Stimulated activated CD8-positive, alpha-beta memory T cell treated with anti-CD3 and anti-CD28 coated beads, Interleukin-12 subunit alpha, Interleukin-12 subunit beta, amount 100 ng/mL, for 24 hours (primary cell): ENCODE data around the gene TMUB1.
A peak's percentile ranks its signal among the peaks of the same experiment; 100 is the strongest.
"Not testable (repeated sequence)": the region's sequence is repeated elsewhere in the genome, so short reads cannot be mapped to it uniquely, and the experiment has no call there.

Experiments used
- DNase-seq: peaks from one replicate; pipeline ENCODE4 v3.0.0-alpha.2; 2020; ENCODE audit errors: extremely low read depth

TMUB1 gene

GRCh38 chr7:151053096-151053495, 30.2 kb downstream of the TMUB1 start:
- DNase-seq, result no peak

GRCh38 chr7:151051108-151051507, 32.2 kb downstream of the TMUB1 start:
- peak; percentile 20 for DNase-seq

DNA sequence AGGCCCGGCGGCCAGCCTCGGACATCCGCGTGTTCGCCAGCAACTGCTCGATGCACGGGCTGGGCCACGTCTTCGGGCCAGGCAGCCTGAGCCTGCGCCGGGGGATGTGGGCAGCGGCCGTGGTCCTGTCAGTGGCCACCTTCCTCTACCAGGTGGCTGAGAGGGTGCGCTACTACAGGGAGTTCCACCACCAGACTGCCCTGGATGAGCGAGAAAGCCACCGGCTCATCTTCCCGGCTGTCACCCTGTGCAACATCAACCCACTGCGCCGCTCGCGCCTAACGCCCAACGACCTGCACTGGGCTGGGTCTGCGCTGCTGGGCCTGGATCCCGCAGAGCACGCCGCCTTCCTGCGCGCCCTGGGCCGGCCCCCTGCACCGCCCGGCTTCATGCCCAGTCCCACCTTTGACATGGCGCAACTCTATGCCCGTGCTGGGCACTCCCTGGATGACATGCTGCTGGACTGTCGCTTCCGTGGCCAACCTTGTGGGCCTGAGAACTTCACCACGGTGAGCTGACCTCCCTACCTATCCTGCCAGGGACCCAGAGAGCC, 34.3 kb downstream of the TMUB1 start:
- DNase-seq, result no peak

GRCh38 chr7:151047976-151048815, 35.1 kb downstream of the TMUB1 start, which contains the start of gene ASIC3:
ASIC3 (plus strand) TSS chr7:151048531; CDS start chr7:151048886, 355 bp downstream.
- DNase-seq, result no peak

- no peak for DNase-seq
Observed at GRCh38 chr7:151046603-151047573, 36.4 kb downstream of the TMUB1 start.

- DNase-seq, result no peak
Observed at GRCh38 chr7:151045967-151046366, 37.3 kb downstream of the TMUB1 start.

GRCh38 chr7:151045262-151045661, 38.0 kb downstream of the TMUB1 start:
- no peak for DNase-seq

- no peak for DNase-seq
Observed at GRCh38 chr7:151043959-151044358, 39.3 kb downstream of the TMUB1 start.

- DNase-seq, result not testable (repeated sequence)
Observed at GRCh38 chr7:151043449-151043848, 39.8 kb downstream of the TMUB1 start.

GRCh38 chr7:151040616-151041375, 42.5 kb downstream of the TMUB1 start:
- no peak for DNase-seq

GRCh38 chr7:151039850-151040548, 43.3 kb downstream of the TMUB1 start:
- no peak for DNase-seq

DNA sequence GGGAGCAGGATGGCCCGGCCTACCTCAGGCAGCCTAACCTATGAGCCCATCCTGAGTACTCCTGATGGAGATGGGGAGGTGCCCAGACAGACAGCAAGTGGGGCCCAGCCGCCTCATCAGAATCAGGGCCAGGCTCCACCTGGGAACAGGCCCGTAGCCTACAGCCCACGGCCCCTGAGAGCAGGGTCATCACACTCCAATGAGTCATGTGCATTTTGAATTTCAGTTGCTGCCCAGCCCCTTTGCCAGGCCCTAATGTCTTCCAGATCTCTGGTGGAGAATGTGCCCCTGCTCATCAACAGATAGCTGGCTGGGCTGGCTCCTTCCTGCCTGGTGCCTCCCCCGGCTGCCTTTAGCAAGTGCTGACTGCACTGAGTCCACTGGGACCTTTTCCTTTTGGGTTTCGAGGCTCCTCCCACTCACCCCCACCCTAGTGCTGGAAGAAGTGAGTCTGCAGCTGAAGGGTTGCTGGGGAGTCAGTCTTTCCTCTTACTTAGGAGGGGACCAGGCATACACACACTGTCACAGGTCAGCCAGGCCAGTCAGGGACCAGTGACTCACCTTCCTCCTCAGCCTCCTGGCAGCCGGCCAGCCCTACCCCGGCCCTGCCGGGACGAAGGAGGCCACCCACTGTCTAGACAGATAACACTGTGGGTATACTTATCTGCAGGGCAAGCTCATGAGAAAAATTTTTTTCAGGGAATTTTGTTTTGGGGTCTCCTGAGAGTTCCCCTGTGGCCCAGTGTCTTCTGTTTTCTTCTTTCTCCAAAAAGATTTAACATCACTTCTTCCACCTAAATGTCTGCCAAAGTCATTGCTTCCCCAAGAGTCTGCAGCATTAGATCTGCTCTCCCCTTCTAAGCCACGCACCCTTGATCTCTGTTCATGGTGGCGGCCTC, 44.1 kb downstream of the TMUB1 start:
- peak; percentile 55 for DNase-seq

- DNase-seq, result no peak
Observed at GRCh38 chr7:151035902-151036301, 47.4 kb downstream of the TMUB1 start.

- no peak for DNase-seq
Observed at GRCh38 chr7:151035026-151035717, 48.1 kb downstream of the TMUB1 start.

DNA sequence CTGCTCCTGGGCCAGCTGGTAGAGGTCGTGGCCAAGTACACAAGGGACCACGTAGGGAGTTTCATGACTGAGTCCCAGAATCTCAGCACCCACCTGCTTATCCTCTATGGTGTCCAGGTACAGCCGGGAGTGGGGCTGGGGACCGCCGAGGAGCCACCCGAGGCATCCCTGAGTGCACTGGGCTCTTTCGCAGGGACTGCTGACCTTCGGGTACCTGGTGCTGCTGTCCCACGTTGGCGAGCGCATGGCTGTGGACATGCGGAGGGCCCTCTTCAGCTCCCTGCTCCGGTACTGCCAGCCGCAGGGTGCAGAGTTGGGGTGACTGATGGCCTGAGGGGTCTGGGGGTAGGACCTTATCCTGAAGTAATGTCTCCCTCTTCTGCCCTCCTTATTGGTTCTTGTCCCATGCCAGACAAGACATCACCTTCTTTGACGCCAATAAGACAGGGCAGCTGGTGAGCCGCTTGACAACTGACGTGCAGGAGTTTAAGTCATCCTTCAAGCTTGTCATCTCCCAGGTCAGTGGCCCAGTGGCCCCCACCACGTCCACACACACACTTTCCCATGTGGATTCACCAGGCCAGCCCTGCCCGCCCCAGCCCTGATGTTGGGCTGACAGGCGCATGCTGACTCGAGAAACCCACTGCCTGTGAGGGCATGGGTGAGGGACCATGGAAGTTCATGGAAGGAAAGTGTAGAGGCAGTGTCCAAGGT, 48.8 kb downstream of the TMUB1 start:
- no peak for DNase-seq

DNA sequence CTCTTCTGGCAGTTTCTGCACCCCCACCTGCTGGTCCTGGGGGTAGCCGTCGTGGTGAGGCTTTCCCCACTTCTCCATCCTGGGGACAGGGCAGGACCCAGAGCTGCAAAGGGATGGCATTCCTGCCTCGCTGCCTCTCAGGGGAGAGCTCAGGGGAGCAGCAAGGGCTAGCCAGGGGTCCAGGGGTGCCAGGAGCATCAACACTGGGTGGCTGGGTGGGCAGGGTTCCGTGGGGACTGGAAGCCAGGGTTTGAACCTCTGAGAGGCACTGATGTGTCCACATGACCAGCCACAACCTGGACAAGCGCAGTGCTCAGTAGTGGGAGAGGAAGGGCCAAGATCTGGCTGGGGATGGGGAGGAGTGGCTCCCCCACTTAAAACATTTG, 49.4 kb downstream of the TMUB1 start:
- no peak for DNase-seq

GRCh38 chr7:151032936-151033863, 50.1 kb downstream of the TMUB1 start:
- no peak for DNase-seq
